Measurements from ENCODE around the gene CCDC18. TPM values are rescaled to one million over a fixed set of nuclear protein-coding genes. Genes with fewer than 3 reads are reported as not detected.
"Not testable (repeated sequence)": the region's sequence is repeated elsewhere in the genome, so short reads cannot be mapped to it uniquely, and the experiment has no call there.

The CCDC18 gene
- total RNA-seq, 1 experiment from 2014 or later = 7.1 TPM

GRCh38 chr1:93159337-93159736 lies 21.2 kb upstream of the CCDC18 start:
- Histone ChIP-seq H3K27me3 (replicated peaks; ENCODE audit: control insufficient read depth, insufficient read depth, low read length) (no peaks in the 10 kb centered on the region), H3K4me1 (no peaks in the 10 kb centered on the region), H3K36me3 (ENCODE audit: control insufficient read depth, insufficient read depth, low read length) (no peaks in the 10 kb centered on the region), H3K9me3 (no peaks in the 10 kb centered on the region), H3K4me3 (ENCODE audit: low read depth, low read length) (no peak overlapping the region)
- H3K27ac Mint-ChIP-seq (ENCODE audit: unreplicated experiment) = no peak overlapping the region
- no peak for TF ChIP-seq CTCF (IDR thresholded peaks at IDR 0.05; ENCODE audit: insufficient read depth in 1 of 2, low read depth in 1 of 2, low read length in 1 of 2, severe bottlenecking in 1 of 2, unreplicated experiment in 1 of 2)
- CTCF ChIA-PET = no interaction called here
- DNase-seq = no peak
- H3K4me1 Mint-ChIP-seq (ENCODE audit: low read depth, unreplicated experiment) = no peaks in the 10 kb centered on the region
- H3K27me3 Mint-ChIP-seq (ENCODE audit: insufficient read depth, unreplicated experiment) = no peaks in the 10 kb centered on the region
- no peaks in the 10 kb centered on the region for H3K9me3 Mint-ChIP-seq (ENCODE audit: unreplicated experiment)
- POLR2A ChIA-PET = no interaction called here
- no peak overlapping the region for H3K4me3 Mint-ChIP-seq (ENCODE audit: unreplicated experiment)
- intact Hi-C loops (cut with micrococcal nuclease; ENCODE audit: unreplicated experiment) = no loop called here
- BruUV-seq (replicated peaks) = no TSS peak
- H3K36me3 Mint-ChIP-seq (ENCODE audit: insufficient read depth, unreplicated experiment) = peaks cover 13% of the 10 kb centered on the region

GRCh38 chr1:93163314-93163713 lies 17.2 kb upstream of the CCDC18 start:
- H3K27me3 Mint-ChIP-seq (ENCODE audit: insufficient read depth, unreplicated experiment); intact Hi-C loops (cut with micrococcal nuclease; ENCODE audit: unreplicated experiment); H3K27me3 ChIP-seq (replicated peaks; ENCODE audit: control insufficient read depth, insufficient read depth, low read length); H3K9me3 ChIP-seq; H3K4me3 ChIP-seq (ENCODE audit: low read depth, low read length); H3K36me3 ChIP-seq (ENCODE audit: control insufficient read depth, insufficient read depth, low read length); H3K27ac Mint-ChIP-seq (ENCODE audit: unreplicated experiment); DNase-seq; H3K4me1 Mint-ChIP-seq (ENCODE audit: low read depth, unreplicated experiment); CTCF ChIA-PET; H3K9me3 Mint-ChIP-seq (ENCODE audit: unreplicated experiment); H3K4me3 Mint-ChIP-seq (ENCODE audit: unreplicated experiment); H3K4me1 ChIP-seq; BruUV-seq (replicated peaks); POLR2A ChIA-PET: not testable (repeated sequence)
- H3K36me3 Mint-ChIP-seq (ENCODE audit: insufficient read depth, unreplicated experiment) = peaks cover 14% of the 10 kb centered on the region

- Histone ChIP-seq H3K36me3 (ENCODE audit: control insufficient read depth, insufficient read depth, low read length) (no peaks in the 10 kb centered on the region), H3K9me3 (no peaks in the 10 kb centered on the region), H3K4me3 (ENCODE audit: low read depth, low read length) (no peak overlapping the region), H3K27me3 (replicated peaks; ENCODE audit: control insufficient read depth, insufficient read depth, low read length) (no peaks in the 10 kb centered on the region), H3K4me1 (no peaks in the 10 kb centered on the region)
- Mint-ChIP-seq H3K27me3 (ENCODE audit: insufficient read depth, unreplicated experiment) (no peaks in the 10 kb centered on the region), H3K4me1 (ENCODE audit: low read depth, unreplicated experiment) (no peaks in the 10 kb centered on the region), H3K36me3 (ENCODE audit: insufficient read depth, unreplicated experiment) (peaks cover 19% of the 10 kb centered on the region), H3K27ac (ENCODE audit: unreplicated experiment) (no peak overlapping the region), H3K9me3 (ENCODE audit: unreplicated experiment) (no peaks in the 10 kb centered on the region), H3K4me3 (ENCODE audit: unreplicated experiment) (no peak overlapping the region)
- DNase-seq = no peak
- TF ChIP-seq CTCF (IDR thresholded peaks at IDR 0.05; ENCODE audit: insufficient read depth in 1 of 2, low read depth in 1 of 2, low read length in 1 of 2, severe bottlenecking in 1 of 2, unreplicated experiment in 1 of 2) = no peak
- BruUV-seq (replicated peaks) = no TSS peak
- ChIA-PET POLR2A (no interaction called here), CTCF (no interaction called here)
- intact Hi-C loops (cut with micrococcal nuclease; ENCODE audit: unreplicated experiment) = no loop called here
These were observed 15.7 kb upstream of the CCDC18 start for GRCh38 chr1:93164816-93165215.

GRCh38 chr1:93165895-93166294 lies 14.6 kb upstream of the CCDC18 start:
- intact Hi-C loops (cut with micrococcal nuclease; ENCODE audit: unreplicated experiment); BruUV-seq (replicated peaks); H3K36me3 ChIP-seq (ENCODE audit: control insufficient read depth, insufficient read depth, low read length); DNase-seq; H3K4me1 ChIP-seq; POLR2A ChIA-PET; H3K27ac Mint-ChIP-seq (ENCODE audit: unreplicated experiment); H3K4me1 Mint-ChIP-seq (ENCODE audit: low read depth, unreplicated experiment); H3K4me3 ChIP-seq (ENCODE audit: low read depth, low read length); H3K27me3 Mint-ChIP-seq (ENCODE audit: insufficient read depth, unreplicated experiment); H3K9me3 ChIP-seq; H3K27me3 ChIP-seq (replicated peaks; ENCODE audit: control insufficient read depth, insufficient read depth, low read length); H3K4me3 Mint-ChIP-seq (ENCODE audit: unreplicated experiment); H3K9me3 Mint-ChIP-seq (ENCODE audit: unreplicated experiment): not testable (repeated sequence)
- CTCF ChIA-PET = interaction anchor here (0.6 kb wide), 1 partner anchor 86 kb away, joined by 6 read pairs; no protein-coding TSS in a partner anchor
- H3K36me3 Mint-ChIP-seq (ENCODE audit: insufficient read depth, unreplicated experiment) = peaks cover 19% of the 10 kb centered on the region

Data from Caco-2 (cell line).